Limb (tissue), 2 donors: Measurements from ENCODE around the gene BTBD8.
"Not testable (repeated sequence)": the region's sequence is repeated elsewhere in the genome, so short reads cannot be mapped to it uniquely, and the experiment has no call there.

ENCODE experiments used
- DNase-seq, 2 donors: peaks; one replicate each; pipeline ENCODE4 v3.0.0-alpha.2; 2016; ENCODE audit errors: extremely low spot score in 2 of 2

Gene BTBD8

DNA sequence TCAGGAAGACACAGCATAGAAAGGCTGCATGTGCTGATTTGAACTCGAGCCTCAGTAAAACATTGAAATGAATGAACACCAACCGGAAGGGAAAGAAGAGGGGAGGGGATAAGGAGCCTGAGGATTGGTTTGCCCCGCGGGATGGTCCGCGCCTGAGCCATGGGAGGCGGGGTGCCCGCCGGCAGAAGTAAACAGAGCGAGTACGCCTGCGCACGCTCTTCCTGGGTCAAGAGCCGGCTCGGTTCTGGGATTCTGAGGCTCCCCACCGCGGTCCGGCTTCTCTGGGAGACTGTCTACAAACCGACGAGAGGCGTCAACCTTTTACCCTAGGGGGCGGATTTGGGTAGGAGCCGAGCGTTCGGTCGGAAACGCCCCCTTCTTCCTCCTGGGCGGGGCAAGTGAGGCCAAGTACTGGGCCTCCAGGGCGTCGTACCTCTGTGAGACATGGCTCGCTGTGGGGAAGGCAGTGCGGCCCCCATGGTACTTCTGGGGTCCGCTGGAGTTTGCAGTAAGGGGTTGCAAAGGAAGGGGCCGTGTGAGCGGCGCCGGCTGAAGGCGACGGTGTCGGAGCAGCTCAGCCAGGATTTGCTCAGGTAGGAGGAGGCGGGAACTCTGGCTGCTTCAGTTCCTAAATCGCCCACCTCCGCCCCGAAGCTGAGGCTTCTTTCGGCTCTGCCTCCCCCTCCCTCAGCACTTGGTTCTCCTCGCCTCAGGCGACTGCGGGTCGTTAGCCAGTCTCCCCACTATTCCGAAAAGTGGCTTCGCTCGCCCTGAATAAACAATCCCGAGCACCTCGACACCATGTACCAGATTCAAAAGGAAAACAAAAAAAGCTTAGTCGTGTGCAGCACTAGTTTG lies at the start of gene BTBD8:
Gene BTBD8, plus strand, starts transcription at position 218 of the 858 bp plus-strand sequence. Its CDS starts 227 bp downstream, at position 445.
- peak; percentile 62 to 82 for DNase-seq

DNA sequence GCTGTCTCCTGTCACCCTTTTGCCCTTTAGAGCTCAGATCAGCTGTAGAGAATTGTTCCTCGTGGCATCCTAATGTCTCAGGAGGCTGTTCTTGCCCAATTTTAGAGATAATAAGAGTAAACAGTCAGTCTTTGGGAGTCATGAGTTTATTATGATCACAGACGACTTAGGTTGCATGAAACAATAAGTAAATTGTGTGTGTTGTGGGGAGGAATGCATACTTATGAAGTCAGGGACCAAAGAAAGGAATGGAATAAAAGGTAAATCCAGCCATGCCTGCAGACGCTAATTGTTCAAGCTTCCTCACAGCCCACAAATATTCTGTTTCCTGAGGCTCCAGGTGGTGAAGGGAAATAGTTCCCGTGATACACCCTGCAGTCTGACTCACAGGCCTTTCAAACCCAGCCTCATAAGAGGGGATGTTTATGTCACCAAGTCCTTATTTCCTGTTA lies 49.5 kb upstream of the BTBD8 start:
- no peak for DNase-seq

DNA sequence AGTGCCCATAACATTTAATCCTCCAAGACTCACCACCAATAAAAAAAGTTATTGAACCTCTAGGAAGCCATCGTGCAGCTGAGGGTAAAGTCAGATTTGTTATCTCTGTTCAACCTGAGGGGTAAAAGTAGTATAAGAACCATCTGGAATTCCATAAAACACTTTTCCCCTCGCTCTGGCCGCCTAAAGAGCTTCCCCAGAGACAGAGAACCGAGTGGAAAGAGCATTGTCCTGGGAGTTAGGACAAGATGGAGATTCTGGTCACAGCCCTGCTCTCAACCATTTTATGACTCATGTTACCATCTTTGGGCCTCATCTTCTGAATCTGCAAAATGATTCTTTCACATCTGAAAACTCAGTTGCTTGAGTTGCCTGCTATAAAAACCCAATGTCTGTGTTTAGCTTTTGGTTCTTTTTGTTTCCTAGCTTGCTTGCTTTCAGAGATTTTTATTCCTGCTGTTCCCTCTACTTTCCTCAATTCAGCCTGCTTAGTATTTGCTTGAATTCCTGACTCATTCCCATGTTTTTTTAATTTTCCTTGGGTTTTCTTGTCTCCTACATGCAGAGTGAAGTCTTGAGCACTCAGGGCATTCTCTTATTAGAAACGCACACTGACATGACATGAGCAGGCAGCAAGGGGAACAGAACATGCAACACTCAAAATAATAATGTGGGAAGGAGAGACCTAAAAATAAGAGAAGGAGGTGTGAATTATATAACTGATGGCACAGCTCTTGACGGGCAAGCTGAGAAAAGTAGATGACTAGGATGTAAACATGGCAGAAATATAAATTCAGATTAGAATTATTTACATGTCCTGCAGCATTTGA lies 48.6 kb upstream of the BTBD8 start:
- no peak for DNase-seq

DNA sequence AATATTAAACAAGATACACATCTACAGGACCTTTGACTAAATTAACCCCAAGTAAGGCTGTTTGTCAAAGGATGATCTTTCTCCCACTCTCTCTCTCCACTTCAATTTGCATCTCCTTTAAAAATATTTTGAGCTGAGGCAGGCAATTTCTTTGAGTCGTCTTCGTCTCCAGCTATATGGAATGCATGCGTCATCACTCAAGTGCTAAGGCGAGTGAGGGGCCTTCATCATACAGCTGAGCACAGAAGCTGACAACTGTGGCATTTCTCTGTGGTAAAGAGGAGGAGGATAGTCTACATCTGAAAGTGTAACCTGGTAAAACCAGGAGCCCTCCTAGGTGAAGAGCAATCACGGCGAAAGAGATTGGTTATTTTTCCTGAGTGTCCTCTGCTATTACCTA lies 42.7 kb upstream of the BTBD8 start:
- no peak for DNase-seq

DNA sequence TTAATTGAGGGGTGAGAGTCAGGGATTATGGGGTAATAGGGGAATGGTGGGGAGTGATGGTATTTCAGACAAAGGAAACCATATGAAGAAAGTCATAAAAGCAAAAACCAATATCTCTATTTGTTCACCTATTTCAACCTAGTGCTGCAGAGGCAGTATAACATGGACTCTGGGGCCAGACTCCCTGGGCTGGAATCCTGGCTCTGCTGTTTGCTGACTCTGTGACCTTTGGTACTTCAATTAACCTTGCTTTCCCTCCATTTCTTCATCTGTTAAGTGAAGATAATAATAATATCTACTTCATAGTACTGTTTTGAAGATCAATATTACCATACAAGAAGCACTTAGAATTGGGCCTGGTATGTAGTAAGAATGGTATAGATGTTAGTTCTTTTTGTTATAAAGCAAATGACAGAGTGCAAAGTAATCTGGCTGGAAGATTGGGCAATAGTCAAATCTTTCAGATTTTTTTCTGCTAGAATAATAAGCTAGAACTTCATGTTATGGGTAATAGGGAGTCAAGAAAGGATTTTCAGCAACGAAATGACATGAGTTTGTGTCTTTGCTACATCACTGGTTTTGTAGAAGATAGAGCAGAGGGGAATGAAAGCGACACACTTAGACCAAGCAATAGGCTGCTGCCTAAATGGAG lies 41.3 kb upstream of the BTBD8 start:
- no peak for DNase-seq

DNA sequence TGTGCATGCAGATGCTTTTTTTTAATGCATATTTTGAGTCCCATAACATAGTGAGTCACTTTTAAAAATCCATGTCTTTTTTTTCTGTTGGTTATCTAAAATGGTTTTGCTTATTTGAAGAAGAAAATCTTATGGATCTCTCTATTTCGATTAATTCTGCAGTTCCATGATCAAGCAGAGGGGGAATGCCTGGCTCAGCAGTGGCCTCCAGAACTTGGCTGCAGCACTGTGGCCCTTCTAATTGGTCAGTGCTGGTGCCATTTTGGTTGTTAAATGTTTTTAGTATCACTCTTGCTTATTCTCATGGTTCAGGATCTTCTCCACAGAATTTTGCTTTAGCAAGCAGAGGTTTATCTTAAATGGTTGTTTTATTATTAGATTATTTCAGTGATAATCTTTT lies 39.2 kb upstream of the BTBD8 start:
- DNase-seq = no peak

DNA sequence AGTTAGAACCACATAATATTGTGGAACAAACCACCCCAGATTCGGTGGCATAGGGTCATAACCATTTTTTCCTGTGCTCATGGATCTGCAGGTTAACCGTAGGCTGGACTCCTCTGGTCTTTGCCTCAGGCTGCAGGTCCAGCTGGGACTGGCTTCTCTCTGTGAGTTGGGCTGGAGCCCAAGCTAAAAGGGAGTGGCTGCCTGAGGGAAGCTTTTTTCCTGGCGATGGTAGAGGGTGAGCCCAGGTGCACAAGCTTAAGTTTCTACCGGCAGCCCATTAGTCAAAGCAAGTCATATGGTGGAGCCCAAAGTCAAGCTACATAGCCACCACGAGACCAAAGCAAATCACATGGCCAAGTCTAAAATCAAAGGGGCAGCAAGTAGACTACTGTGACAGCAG lies 36.5 kb upstream of the BTBD8 start:
- no peak for DNase-seq

DNA sequence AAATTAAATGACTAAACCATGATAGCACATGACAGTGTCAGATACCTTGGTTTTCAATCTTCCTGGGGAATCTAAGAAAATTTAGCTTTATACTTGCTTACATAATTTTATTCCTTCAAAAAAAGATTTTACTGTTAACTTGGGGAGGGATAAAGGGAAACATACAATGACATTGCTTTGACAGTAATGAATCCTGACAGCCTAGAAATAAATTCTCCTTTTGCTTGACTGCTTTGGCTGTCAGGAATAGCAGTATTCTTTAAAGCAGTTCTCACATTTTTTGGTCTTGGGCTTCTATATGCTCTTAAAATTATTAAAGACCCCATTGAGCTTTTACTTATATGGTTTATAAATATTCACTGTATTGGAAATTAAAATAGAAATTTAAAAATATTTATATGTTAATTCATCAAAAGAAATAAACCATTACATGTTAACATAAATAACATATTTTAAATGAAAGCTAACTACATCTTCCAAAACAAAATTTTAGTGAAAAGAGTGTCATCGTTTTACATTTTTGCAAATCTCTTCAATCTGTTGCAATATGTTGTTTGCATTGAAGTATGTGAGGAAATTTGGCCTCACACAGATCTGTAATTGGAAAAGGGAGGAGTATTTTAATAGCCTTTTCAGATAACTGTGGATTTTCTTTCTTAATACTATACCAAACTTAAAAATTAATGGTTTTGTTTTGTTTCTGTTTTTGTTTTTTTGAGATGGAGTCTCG lies 34.2 kb upstream of the BTBD8 start:
- no peak for DNase-seq

DNA sequence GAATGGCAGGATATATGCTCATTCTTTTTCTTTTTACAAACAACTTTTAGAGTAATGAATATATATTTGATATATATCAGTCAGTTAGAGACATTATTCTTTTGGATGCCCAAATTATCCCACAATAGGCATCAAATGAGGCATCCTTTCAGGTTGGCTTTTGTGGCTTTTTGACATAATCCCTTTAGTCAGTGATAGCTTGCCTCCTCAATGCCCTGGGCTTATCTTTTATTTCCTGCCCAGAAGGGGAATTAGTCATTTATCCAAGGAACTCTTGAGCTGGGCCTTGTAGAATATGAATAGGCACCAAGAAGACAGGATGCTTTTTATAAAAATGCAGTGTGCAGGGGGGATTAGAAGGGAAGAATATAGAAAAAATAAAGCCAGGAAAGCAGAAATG lies 28.2 kb upstream of the BTBD8 start:
- no peak for DNase-seq

DNA sequence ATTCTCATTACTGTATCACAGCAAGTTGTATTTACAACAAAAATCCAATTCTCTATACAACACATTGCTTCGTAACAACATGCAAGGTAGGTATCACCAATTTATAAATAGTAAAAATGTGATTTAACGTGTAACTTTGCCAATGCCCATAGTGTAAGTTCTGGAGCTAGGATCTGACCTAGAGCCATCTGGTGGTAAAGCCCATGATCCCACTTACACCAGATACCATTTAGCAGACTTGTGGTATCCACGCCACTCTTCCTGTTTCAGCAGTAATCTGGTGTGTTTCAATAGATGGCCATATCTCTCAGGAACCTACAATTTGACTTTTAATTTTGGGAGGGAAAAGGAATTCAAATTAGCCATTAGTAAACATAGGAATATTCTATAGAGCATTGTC lies 15.1 kb upstream of the BTBD8 start:
- no peak for DNase-seq

DNA sequence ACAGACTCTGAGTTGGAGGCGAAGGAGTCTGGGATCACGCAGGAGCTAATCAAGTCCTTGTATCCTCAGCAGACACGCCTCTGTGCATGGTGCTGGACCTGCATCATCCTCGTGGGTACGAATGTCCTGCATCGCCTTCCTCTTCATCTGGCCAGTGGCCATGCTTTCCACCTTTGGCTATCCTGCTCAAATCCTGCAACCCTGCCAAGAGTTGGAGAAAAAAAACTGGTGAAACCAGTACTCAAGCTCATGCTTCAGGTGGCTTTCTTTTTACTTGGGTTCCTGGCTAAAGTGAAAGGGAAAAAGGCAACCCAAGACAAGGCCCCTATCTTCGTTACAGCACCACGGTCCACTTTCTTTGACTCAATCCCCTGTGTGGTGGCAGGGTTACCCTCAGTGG lies 13.8 kb upstream of the BTBD8 start:
- DNase-seq = no peak

DNA sequence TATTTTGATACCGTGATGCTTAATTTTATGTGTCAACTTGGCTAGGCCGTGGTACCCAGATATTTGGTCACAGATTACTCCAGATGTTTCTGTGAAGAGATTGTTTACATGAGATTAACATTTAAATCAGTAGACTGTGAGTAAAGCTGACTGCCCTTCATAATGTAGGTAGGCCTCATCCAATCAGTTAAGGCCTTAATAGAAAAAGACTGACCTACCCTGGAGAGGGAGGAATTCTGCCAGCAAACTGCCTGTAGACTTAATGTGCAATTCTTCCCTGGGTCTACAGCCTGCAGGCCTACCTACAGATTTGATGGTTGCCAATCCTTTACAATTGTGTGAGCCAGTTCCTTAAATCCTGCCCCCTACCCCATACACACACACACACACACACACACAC lies 9.3 kb upstream of the BTBD8 start:
- DNase-seq = no peak

DNA sequence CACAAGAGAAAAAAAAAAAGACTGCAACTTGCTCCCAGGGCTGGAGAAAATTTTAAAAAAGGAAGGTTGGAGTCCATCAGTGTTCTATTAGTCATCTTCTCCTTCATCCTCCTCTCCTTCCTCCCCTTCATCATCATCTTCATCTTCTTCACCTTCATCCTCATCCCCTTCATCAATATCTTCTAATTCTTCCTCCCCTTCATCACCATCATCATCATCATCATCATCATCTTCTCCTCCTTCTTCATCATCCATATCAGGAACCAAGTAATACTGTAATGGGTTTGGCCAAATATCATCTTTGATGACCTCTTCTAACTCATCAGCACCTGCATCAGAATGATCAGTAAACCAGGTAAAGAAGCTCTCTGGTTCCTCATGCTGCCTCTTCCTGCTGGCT lies 5.7 kb upstream of the BTBD8 start:
- not testable (repeated sequence) for DNase-seq

DNA sequence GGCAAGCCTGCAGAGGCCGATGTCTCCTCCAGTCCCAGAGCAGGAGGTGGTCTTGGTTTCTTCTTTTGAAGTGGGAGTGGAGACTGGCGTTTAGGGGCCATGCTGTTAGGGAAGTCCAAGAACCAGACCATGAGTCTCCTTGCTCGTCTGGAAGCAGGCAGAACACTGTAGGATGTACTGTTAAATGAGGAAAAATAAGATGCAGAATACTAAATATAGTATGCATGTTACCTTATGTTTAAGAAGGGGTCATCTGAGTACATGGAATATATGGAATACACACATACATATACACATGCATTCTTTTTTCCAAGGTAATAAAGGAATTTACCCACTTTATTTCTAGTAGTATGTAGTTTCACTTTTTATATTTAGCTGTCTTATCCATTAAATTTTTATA lies 4.8 kb upstream of the BTBD8 start, which contains the start of gene SETSIP:
Gene SETSIP, minus strand, starts transcription at position 101 of the 400 bp plus-strand sequence. Its CDS starts 0 bp downstream, at position 101.
- DNase-seq = no peak

DNA sequence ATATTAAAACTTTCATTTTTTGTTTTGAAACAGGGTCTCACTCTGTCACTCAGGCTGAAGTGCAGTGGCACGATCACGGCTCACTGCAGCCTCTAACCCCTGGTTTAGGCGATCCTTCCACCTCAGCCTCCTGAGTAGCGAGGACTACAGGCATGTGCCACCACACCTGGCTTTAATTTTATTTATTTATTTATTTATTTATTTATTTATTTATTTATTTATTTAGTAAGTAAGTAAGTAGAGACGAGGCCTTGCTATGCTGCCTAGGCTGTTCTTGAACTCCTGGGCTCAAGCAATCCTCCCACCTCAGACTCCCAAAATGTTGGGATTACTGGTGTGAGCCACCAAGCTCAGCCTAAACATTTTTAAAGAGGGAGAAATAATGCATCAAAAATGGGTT lies 3.8 kb upstream of the BTBD8 start:
- no peak for DNase-seq

DNA sequence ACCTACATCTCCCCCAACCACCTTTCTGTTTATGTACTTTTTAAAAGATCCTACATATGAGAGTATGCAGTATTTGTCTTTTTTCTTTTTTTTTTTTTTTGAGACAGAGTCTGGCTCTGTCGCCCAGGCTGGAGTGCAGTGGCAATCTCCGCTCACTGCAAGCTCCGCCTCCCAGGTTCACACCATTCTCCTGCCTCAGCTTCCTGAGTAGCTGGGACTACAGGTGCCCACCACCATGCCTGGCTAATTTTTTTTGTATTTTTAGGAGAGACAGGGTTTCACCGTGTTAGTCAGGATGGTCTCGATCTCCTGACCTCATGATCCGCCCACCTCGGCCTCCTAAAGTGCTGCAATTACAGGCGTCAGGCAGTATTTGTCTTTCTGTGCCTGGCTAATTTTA lies 2.1 kb upstream of the BTBD8 start:
- DNase-seq = not testable (repeated sequence)

DNA sequence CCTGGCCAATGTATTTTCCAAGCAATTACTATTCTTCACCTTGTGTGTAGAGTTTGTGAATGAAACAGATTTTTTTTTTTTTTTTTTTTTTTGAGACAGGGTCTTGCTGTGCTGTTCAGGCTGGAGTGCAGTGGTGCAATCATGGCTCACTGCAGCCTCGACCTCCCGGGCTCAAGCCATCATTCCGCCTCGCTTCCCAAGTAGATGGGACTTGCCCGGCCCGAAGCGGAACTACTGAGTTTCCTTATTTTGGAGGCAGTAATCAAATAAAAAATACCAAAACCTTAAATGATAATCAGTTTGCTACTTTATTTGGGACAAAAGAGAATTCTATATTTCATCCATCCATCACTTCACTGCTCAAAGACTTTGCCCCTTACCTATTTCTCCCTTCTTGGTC lies 704 bp upstream of the BTBD8 start:
- DNase-seq = no peak

DNA sequence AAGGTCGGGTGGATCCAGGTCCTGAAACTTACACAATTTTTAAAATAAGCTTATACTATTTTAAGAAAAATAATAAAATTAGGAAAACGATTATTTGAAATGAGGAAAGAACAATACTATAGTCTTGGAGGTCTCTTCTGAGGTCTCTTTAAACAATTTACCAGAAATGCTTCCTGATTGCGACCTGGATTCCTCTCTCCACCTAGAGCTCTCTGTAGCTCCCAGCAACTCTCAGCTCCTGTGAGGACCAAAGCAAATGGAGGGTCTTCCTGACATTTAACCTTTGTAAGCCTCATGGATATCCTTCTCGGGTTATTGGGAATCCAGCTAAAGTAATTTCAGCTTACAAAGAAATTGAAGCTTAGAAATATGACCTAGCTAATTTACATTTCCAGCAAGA lies 886 bp downstream of the BTBD8 start:
- DNase-seq = no peak

DNA sequence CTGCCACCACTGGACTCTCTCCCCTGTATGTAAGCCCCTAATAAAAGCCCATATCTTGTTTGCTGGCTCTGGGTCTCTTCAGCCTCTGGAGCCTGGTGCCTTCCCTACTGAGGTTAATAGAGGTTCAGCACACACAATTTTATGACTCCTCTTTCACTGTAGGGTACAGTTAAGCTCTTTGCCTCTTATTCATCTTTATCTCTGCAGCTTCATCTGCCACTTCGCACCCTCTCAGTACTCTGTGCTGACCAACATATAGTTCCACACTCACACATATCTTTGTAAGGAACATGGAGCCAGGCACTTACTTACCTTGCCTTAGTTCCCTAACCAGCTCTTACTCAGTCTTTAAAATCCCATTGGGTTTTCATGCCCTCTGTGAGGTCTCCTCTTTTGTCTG lies 4.5 kb downstream of the BTBD8 start:
- DNase-seq = no peak

DNA sequence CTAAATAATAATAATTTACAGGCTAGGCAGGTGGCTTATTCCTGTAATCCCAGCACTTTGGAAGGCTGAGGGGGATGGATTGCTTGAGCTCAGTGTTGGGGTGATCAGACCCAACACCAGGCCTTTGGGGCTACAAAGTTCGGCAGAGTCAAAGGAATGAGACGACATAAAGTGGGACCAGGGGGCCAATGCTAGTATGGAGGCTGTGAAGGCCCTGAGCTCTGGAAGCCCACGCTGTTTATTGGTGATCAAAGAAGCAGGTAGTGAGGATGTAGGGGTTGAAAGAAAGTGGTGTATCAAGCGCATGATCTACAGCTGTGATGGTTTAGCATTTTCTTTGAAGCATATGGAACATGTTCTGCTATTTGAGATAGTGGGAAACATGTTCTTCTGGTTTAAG lies 5.6 kb downstream of the BTBD8 start:
- no peak for DNase-seq

DNA sequence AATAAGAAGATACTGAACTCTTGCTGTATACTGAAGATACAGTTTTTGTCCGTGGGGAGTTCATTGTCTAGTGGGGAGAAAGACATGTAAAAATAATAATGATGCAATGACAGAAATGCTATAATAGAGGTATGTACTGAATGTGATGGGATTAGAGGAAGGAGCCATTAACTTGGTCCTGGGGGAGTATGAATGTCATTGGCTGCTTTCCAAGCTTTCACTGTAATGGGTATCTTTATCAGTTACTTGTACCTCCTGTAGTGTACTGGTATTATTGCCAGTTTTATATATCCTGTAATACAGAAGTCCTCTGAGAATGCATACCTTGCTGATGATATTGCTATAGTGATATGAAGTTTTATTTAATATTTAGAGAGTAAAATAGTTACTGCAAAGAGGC lies 7.4 kb downstream of the BTBD8 start:
- no peak for DNase-seq
